HG02759 (cell line): ENCODE data around the gene PTPRN2.

Source experiments
- ATAC-seq: cut with Tn5 transposase; IDR thresholded peaks from one replicate; pipeline ENCODE4 v1.9.1; 2021; ENCODE audit warnings: mild to moderate bottlenecking, moderate library complexity; ENCODE audit not compliant: unreplicated experiment

The PTPRN2 gene

DNA sequence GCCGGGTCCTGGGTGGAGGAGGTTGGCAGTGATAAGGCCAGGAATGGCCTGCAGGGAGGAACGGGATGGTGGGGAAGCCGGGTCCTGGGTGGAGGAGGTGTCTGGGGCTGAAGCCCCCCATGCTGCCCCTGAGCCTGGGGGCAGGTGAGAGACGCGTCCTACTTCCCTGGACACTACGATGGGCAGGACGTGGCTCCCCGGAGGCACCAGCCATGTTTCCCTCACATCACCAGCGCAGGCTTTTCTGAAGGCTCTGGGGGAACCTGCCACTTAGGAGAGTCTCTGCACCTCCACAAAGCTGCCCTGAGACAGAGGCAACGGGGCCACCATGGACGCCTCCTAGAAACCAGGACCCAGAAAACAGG is 926.0 kb downstream of the PTPRN2 start:
- no peak for ATAC-seq

DNA sequence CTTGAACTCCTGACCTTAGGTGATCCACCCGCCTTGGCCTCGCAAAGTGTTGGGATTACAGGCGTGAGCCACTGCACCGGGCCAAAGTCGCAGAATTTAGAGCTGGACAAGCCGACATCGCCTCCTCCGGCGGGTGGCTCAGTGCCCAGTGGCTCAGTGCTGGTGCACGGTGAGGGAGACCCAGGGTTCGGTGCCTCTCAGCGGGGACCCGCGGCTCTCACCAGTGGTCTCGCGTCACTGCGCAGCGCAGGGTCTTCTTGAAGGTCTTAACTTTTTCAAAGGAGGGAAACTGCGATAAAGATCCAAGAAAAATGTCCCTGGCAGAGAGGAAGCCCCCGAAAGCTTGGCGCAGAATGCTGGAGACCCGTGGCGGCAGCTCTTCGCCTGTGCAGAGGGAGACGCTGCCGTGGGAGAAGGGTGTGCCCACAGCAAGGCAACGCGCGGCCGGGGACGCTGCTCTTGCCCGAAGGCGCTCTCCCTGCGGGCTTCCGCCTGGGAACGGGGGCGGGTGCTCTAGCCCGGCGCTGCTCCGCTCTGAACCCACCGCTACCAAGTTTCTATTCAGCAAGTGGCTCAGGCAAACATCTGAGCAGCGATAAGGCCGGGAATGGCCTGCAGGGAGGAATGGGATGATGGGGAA is 926.5 kb downstream of the PTPRN2 start:
- no peak for ATAC-seq

DNA sequence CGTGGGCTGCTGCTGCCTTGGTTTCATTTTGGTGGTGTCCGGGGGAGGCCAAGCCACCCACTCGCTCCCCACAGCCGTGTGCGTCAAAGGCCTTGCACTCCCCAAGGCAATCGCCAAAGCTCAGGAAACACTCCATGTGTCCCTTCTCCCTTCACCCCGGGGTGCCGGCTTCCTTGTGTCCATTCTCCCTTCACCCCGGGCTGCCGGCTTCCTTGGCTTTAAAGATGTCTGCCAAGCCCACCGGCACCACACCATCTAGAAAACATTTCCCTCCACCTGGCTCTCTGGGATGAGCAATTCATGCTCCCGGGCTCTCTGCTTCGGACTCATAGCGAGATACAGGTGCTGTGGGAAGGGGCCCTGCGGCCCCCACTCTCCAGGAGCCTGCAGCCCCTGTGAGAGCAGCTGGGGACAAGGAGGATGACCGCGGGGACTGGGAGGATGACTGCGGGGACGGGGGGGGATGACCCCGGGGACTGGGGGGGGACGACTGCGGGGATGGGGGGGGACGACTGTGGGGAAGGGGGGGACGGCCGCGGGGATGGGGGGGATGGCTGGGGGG is 928.7 kb downstream of the PTPRN2 start:
- ATAC-seq: no peak

DNA sequence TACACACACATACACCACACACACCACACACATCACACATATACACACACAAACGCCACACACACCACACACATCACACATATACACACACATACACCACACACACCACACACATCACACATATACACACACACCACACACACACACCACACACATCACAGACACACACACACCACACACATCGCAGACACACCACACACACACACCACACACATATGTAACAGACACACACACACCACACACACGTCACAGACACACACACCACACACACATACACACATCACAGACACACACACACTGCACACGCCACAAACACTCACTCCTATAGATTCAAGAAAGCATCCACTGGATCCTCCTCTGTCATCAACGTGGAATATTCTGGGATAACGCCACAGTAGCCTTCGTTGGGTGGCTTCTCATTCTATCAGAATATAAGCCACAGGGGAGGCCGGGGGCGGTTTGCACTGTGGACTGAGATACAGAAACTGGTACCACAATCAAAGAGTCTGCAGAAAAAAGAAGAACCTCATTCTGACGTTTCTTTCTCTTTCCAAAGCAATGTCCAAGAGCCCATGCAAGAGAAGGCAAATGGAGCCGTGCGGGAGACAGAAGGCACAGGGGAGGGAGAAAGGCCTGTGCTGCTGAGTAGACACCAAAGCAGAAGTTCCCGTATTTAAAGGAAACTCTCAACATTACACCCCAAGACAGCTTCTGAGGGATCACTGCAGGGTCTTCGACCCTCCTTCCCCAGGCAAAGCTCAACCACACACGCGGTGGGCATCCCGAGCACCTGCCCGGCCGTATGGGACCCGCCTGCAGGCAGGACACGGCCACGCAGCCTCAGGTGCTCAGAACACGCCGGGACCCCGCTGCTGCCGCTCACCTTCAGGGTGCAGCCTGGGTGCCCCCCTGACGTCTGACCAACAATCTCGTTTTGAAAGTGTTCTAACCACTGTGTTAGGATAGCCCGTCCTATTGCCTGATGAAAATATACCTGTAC is 929.6 kb downstream of the PTPRN2 start:
- ATAC-seq: no peak

DNA sequence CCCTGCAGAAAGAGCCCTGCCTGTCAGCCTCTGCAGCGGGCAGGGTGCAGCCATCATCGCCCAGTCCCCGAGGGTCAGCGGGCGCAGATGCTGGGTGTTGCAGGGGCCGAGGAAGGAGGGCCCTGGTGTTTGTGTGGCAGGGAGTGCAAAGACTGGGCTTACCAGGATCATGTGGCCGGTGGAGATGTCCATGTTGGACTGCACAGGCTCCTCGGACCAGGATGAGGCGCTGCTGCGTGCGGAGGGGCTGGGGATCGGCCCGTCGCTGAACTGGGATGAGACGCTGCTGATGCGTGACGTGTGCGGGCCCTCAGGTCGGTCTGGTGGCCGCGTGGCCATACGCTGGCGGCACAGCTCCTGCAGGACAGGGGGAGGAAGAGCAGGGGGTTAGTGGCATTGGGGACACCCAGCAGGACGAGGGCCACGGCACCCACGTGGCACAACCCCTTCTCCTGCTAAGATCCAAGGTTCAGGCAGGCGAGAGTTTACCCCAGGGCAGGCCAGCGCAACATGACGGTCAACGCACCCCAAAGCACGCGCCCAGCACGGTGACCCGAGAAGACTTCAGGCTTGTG is 931.3 kb downstream of the PTPRN2 start:
- no peak for ATAC-seq

DNA sequence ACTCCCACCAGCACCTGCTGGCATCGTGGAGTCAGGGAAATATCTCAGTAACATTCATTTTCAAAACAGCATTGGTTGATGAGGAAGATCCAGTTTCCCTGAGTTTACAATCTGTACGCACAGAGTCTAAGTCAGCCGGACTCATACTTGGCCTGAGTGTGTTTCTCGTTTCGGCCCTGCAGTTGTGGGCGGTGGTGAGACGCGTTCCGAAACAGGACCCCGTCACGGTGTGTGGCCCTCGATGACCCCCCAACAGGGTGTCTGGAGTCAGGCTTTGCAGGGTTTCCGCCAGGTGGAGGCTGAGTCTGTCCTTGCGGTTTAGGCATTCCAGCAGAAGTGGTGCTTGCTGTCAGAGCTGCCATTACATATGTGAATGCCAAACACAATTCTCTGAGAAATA is 933.3 kb downstream of the PTPRN2 start:
- ATAC-seq: no peak

DNA sequence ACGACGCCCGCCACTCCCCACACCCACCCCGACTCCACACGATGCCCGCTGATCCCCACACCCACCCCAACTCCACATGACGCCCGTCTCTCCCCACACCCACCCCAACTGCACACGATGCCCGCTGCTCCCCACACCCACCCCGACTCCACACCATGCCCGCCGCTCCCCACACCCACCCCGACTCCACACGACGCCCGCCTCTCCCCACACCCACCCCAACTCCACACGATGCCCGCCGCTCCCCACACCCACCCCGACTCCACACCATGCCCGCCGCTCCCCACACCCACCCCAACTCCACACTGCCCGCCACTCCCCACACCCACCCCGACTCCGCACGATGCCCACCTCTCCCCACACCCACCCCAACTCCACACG is 933.8 kb downstream of the PTPRN2 start:
- no peak for ATAC-seq

DNA sequence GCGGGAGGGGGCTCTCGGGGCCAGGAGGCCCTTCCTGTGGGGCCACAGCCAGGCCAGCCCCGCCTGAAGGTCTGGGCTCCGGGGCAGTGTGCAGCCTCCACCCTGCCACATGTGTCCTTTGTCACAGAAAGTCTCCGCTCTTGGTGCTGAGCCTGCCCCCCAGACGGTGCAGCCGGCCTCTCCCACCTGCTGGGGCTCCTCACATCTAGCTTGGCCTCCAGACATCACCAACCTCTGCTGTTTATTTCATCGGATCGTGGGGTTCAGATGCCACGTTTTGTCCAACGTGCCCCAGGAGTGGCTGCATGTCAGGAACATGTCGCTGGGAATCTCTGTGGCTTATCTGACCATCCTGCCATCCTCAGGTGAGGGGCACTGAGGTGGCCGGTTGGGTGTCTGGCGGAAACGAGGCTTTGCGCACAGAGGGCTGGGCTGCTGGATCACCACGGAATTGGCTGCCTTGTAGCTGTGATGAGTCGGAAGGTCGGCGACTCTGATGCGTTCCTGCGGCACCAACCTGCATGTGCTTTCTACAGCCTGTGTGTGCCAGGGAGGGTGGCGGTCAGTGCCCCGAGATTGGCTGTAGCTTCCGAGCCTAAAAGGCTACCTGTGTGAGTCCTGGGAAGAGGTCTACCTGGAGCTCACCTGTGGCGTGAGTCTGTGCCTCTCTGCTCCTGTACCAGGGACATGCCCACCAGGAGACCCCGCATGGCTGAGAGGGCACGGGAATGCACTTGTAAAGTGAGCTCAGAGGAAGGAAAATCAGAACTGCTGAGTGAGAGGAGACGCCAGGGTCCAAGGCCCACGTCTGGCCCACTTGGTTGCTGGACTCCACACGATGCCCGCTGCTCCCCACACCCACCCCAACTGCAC is 934.4 kb downstream of the PTPRN2 start:
- no peak for ATAC-seq

DNA sequence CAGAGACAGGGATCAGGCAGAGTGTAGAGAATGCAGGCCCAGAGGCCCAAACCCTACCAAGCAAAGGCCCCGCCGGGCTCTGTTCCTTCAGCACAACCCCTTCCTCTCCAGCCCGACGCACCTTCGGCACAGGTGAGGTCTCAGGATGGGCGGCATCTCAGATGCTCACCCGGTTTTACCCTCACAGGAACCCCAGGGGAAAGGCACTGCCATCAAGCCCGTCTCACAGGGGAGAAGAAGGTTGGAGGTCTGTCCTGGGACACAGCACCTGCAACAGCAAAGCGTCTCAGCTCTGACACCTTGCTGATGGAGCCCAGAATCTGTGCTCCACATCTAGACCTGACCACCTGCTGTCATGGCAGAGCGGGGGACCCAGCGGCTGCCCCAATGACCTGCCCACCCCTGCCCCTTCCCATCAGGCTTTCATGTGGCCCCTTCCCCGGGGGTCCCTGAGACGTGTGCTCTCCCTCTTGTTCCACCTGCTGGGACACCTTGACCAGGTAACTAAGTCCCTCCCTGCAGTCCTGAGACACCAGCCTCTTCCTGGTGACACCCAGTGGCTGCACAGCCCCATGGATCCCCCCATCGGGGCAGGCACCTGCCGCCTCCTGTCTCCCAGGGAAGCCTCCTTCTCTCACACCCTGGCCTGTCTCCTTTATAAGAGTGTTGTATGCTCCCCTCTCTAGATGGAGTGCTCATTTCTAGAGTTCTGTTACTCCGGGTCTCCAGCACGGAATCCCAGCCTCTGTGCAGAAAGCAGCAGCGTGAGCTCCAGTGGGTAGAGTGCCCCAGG is 935.3 kb downstream of the PTPRN2 start:
- ATAC-seq: no peak

DNA sequence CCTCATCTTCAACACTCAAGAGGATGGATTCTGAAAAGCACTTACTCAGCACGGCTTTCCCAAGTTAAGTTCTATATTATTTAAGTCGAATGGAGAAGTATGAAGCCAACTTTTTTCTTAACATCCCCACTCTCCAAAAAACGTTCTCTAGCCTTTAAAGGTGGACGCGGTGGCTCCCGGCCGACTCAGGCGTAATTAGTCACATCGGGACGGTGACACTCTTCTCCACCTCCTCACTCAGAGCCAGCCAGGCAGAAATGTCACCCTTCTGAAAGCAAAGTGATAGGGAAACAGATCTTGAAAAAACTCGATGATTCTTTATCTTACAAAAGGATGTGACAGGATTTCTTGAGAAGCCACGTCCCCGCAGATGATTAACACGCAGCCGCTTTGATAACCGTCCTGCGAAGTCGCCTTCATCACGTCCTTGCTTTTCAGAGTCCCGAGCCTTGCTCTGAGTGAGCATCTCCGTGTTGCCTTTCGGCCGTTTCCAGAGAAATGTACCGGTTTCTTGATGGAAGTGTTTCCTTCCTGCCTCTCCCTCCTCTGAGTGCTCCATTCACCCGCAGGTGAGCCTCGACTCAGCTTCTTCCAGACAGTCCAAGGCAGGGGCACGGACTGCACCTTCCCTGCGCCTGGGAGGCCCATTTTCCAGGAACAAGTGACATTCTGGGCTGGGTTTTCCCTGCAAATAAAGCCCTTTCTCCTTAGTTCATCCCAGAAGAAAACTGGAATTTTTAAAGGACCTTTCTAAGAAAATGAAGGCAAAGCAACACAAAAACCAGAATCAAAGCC is 936.1 kb downstream of the PTPRN2 start:
- no peak for ATAC-seq

DNA sequence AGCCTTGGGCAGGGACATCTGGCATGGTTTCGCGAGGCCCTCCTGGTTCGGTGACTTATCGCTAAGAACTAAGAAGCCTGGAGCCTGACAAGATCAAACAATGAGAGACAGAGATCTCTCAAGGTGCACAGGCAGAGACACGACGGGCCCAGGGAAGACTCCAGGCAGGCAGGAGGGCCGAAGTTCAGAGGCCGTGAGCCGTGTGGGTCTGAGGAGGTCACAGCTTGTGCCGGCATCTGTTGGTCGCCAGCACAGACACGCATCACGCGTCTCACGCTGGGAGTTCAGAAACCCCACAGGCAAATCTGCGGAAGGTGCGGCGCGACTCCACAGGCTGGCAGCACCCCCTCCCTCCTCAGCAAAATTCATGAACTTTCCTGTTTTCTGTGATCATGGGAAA is 936.8 kb downstream of the PTPRN2 start:
- ATAC-seq: no peak

DNA sequence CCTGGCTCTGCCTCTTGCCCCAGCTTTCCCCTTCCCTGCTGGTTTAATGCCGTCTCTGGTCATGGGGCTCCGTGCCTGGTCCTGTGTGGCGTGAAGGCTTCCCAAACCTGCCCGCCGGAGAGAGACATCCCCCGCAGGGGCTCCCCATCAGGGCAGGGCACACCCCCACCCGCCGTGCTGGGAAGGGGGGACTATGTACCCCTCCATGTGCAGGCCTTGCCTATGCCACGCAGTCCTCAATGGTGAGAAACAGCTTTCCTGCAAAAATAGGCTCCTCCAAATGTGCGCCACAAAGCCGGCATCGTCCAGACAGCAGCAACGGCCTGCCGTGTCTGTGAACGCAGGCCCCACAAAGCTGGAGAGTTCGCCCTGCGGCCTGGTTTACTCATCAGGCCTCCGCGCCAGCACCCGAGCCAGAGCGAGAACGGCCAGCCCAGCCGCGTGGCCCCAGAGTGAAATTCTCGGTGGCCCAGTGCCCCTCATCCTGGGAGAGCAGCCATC is 937.4 kb downstream of the PTPRN2 start:
- ATAC-seq: no peak

DNA sequence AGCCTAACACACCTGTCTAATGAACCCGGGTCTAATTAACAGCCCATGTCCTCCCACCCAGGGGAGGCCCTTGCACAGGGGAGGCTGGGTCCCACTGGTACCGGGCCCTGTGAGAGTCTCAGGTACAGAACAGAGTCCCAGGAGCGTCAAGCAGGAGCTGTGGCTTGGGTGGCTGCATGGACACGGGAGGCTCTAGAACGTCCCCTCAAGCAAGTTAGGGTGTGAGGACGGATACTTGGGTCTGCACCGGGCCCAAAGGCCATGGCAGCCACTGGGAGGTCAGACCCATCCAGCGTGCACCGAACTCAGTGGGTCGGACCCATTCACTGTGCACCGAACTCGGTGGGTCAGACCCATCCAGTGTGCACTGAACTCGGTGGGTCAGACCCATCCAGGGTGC is 941.1 kb downstream of the PTPRN2 start:
- ATAC-seq: no peak

DNA sequence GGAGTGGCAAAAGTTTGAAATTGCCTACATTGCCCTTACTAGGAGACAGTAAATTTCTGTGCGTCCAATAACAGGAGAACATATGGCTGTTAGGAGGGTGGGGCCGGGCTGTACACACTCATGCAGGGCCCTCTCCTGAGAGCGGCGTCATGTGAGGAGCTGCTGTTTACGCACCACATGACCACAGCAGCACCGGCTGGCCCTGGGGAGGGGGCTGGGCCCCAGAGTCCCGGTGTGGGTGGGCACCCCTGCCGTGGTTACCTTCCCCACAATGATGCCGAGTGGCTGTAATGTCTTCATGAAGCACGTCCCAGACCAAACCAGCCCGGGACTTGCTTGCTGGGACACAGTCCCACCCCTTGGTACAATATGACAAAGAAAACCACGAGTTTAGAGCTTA is 942.1 kb downstream of the PTPRN2 start:
- ATAC-seq: no peak

DNA sequence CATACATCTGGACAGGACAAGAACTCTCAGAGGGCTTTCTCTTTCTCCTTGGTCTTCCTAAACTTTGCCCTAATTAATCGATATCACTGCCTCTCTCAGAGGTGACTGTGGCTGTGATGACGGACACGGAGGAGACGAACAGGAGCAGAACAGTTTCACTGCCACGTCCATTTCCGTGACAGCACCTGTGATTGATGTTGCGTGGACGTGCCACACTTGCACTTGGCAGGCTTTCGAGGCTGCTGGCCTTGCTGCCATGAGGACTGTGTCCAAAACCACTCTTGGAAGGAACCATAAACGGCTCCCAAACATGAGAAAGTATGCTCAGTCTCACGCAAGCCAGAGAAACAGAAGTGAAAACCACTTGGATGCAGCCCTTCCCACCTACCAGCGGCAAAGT is 942.7 kb downstream of the PTPRN2 start:
- ATAC-seq: no peak

DNA sequence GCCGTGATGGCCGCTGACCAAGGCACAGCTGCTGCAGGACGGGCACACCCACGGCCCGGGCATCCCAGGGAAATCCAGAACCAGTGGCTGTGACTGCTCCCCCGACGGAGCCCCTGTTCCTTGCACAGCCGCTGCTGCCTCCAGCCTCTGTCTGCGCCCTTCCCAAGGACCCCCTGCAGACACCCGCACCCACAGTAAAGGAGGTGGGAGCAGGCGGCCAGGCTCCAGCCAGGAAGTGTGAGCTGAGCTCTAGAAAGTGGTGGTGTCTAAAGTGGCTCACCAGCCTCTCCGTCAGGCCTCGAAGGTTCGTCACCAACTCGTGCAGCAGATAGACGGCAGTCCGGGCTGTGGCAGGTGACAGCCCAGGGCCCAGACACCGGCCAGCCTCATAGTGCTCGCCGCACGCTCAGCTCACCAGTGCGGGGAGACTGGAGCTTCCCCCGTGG is 944.1 kb downstream of the PTPRN2 start:
- ATAC-seq: no peak

DNA sequence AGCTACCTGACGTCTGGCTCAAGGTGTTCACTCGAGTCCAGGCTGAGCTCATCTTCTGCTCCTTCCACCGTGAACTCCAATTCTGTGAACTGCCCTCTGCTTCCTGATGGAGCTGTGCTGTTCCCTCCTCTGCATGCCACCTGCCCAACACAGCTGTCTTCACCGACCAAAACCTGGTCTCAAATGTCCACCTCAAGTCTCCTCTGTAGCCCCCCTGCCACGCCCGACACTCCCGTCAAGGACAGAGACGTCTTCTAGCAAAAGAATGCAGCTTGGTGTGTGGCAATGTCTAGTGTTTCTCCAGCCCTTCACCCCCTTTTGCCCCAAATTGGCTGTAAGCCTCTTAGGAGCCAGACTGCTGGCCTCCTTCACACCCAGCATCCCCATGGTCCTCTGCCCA is 945.8 kb downstream of the PTPRN2 start:
- no peak for ATAC-seq

DNA sequence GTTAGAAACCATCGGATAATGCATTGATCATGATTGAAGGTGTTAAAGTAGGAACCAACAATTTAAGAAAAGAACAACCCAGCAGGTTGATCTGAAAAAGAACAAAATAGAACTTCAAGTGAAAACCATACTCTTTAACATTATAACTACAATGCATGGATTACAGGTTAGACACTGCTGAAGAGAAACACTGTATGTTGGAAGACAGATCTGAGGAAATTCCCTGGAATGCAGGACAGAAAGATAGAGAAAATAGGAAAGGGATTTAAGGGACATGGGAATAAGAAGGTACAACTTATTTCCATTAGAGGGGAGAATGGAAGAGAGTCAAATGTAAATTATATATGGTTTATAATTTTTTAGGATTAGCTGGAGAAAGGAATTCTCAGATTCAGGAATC is 947.5 kb downstream of the PTPRN2 start:
- ATAC-seq: no peak

DNA sequence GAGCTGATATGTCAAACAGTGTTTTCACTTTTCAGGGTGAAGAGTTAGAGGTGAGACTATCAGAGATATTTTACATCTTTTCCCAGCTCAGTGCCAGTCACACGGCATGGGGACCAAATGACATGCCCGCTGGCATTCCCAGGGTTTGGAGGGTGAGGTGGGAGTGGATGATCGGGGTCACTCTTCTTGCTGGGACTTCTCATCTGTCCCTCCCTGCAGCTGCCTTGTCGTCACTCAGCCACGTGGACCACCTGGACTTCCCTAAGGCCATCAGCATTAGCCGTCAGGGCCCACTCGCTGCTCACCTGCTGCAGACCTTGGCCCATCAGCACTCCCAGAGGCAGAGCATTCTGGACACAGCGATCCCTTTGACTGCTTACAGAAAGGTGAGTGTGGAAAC is 949.1 kb downstream of the PTPRN2 start:
- no peak for ATAC-seq
